Stomach (tissue), 4 donors: ENCODE data around the gene R3HDM2.

ENCODE experiments used
- EP300 ChIP-seq: sonication (generic); formaldehyde crosslinking; IDR thresholded peaks from one replicate; pipeline ENCODE4 v1.6.1; 2017; ENCODE audit warnings: antibody characterized with exemption
- POLR2A ChIP-seq, 4 donors: fragments of 450-650 bp; IDR thresholded peaks; one replicate each; pipeline ENCODE4 v1.6.1; 2016; ENCODE audit warnings: antibody characterized with exemption in 4 of 4, control low read depth in 2 of 4, mild to moderate bottlenecking in 1 of 4, moderate library complexity in 1 of 4
- POLR2AphosphoS5 ChIP-seq, 3 donors: sonication (generic); formaldehyde crosslinking; IDR thresholded peaks; one replicate each; pipeline ENCODE4 v1.6.1; 2016; ENCODE audit warnings: antibody characterized with exemption in 3 of 3
- TF ChIP-seq, protein P1 (sequence below), 7 experiments: fragments of 450-650 bp in 4 of 7; fragments of 200-600 bp in 3 of 7; sonication (generic) in 3 of 7; IDR thresholded peaks; one replicate each; pipeline ENCODE4 v1.5.1; 2016 to 2019; ENCODE audit warnings: antibody characterized with exemption in 7 of 7, control low read depth in 2 of 7, mild to moderate bottlenecking in 1 of 7

DNA sequence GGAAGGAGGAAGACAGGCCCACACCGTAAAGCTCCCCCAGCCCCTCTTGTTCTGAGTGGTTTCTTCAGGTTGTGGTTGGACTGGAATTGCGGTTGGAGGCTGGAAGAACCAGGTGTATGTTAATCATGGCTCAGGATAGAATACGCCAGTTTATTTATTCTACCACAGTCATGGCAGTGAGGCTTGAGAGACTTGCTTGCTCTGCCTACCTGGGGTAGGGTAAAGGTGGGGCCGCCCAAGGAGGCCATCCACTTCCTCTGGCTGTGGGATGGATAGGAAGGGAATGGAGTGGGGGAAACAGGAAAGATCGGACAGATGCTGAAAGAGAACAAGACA, 193.3 kb downstream of the R3HDM2 start:
- TF ChIP-seq, protein P1, sequence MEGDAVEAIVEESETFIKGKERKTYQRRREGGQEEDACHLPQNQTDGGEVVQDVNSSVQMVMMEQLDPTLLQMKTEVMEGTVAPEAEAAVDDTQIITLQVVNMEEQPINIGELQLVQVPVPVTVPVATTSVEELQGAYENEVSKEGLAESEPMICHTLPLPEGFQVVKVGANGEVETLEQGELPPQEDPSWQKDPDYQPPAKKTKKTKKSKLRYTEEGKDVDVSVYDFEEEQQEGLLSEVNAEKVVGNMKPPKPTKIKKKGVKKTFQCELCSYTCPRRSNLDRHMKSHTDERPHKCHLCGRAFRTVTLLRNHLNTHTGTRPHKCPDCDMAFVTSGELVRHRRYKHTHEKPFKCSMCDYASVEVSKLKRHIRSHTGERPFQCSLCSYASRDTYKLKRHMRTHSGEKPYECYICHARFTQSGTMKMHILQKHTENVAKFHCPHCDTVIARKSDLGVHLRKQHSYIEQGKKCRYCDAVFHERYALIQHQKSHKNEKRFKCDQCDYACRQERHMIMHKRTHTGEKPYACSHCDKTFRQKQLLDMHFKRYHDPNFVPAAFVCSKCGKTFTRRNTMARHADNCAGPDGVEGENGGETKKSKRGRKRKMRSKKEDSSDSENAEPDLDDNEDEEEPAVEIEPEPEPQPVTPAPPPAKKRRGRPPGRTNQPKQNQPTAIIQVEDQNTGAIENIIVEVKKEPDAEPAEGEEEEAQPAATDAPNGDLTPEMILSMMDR (IDR thresholded peaks at IDR 0.05), result no peak
- no peak for TF ChIP-seq POLR2A (IDR thresholded peaks at IDR 0.05)
- TF ChIP-seq POLR2AphosphoS5 (IDR thresholded peaks at IDR 0.05), result no peak
- no peak for TF ChIP-seq EP300
